Kidney (tissue), 14 donors: ENCODE results near the gene MON1A. TPM values are rescaled to one million over a fixed set of nuclear protein-coding genes. Genes with fewer than 3 reads are reported as not detected.
"Not testable (repeated sequence)": the region's sequence is repeated elsewhere in the genome, so short reads cannot be mapped to it uniquely, and the experiment has no call there.

Source experiments
- DNase-seq, 5 donors: peaks; one replicate each; pipeline ENCODE4 v3.0.0-alpha.2; 2013 to 2020
- FAIRE-seq: peaks from 2 replicates; lab custom pipeline; 2012; peaks lifted over from hg19 to GRCh38; lab: Jason Lieb, UNC
- H3K27ac ChIP-seq, 2 donors: one replicate each; pipeline ENCODE4 v1.7.0; 2013; ENCODE audit warnings: low read depth in 2 of 2, low read length in 2 of 2, inconsistent platforms in 1 of 2
- H3K27me3 ChIP-seq: one replicate; pipeline ENCODE4 v1.7.1; 2013; ENCODE audit warnings: low read length, inconsistent platforms; ENCODE audit not compliant: control insufficient read depth, insufficient read depth
- H3K36me3 ChIP-seq, 3 donors: one replicate each; pipeline versions ENCODE4 v1.7.0 to v1.7.1; 2013; ENCODE audit warnings: low read length in 3 of 3, control low read depth in 1 of 3, inconsistent platforms in 1 of 3; ENCODE audit not compliant: insufficient read depth in 3 of 3, control insufficient read depth in 2 of 3
- H3K4me1 ChIP-seq, 3 donors: one replicate each; pipeline versions ENCODE4 v1.7.0 to v1.7.1; 2013; ENCODE audit warnings: low read length in 3 of 3, inconsistent platforms in 1 of 3, low read depth in 1 of 3; ENCODE audit not compliant: control insufficient read depth in 2 of 3, insufficient read depth in 2 of 3
- H3K4me3 ChIP-seq, 3 donors: one replicate each; pipeline versions ENCODE4 v1.7.0 to v1.8.1; 2013; ENCODE audit warnings: low read length in 3 of 3, control low read depth in 1 of 3, inconsistent platforms in 1 of 3
- H3K9ac ChIP-seq, 3 donors: one replicate each; pipeline versions ENCODE4 v1.7.0 to v1.7.1; 2013; ENCODE audit warnings: low read length in 3 of 3, control low read depth in 1 of 3, inconsistent platforms in 1 of 3
- H3K9me3 ChIP-seq, 3 donors: one replicate each; pipeline versions ENCODE4 v1.7.0 to v1.7.1; 2013; ENCODE audit warnings: low read length in 3 of 3, control low read depth in 1 of 3, inconsistent platforms in 1 of 3; ENCODE audit not compliant: control insufficient read depth in 2 of 3, insufficient read depth in 1 of 3
- intact Hi-C: fragments of 100-400 bp; cut with DNase I; formaldehyde crosslinking; loops from one replicate; pipeline ENCODE4 v1.11.1; 2022
- polyA plus RNA-seq: library from polyadenylated mRNA; stranded (reverse); fragments of 350-450 nt; fragmentation: Illumina TruSeq; extraction: RNeasy Lipid Tissue Mini Kit (QIAGEN cat#74804); gene quantifications from one replicate; pipeline ENCODE4 v1.2.3, GENCODE V29; 2014; ENCODE audit warnings: low read depth, low replicate concordance; ENCODE audit not compliant: insufficient read depth
- total RNA-seq: library from RNA; stranded (reverse); fragmentation: NEBNext Ultra II Directional; extraction: Animal tissue kit (Norgen Biotek cat#: 25700); gene quantifications from one replicate; pipeline ENCODE4 v1.2.1, GENCODE V29; 2021
- TF ChIP-seq, protein P1 (sequence below): IDR thresholded peaks from 3 replicates; pipeline ENCODE4 v1.5.1; 2012; ENCODE audit warnings: mild to moderate bottlenecking, moderate library complexity, borderline replicate concordance; ENCODE audit not compliant: insufficient read depth; ENCODE audit errors: extremely low read depth
- donor health status: control.
- donor health status: control.
- donor health status: control.
- donor health status: control.
- donor health status: control.
- donor health status: DM: yes; HTN: yes; CAD: no.
- donor health status: Normal renal cell carcinoma (clear cell type).

The MON1A gene
- total and polyA plus RNA-seq, 2 donors from 2014 or later = 7.4 to 16.4 TPM

DNA sequence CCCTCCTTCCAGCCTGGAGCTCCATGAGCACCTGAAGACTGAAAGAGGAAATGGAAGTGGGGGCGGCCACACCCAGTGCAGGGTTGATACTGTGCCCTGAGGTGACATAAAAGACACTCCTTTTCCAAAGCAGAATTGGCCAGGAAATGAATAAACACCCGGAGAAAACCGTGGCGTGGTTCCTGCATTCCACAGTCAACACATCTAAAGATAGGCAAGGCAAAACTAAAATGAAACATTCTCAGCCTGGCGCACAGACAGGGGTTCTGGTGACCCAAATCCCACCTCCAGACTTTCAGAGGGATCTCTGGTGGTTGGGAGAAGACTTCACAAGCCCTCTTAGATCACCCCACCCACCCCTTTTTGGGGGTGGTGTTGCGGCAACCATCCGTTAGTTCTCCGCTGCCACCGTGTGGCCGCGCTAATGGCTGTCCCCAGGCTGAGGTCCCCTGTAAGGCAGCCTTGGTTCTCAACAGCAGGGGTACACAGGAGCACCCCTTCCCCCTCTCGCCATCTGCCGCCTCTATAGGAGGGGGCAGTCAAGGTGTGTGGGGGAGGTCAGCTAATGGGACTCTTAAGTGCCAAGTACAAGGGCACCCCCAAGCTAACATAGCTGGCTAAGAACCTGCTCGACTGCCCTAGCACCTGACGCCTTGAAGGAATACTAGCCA is 23.4 kb downstream of the MON1A start:
- Histone ChIP-seq H3K4me1 (peaks cover 0 to 13% (median 10%) of the 10 kb centered on the region in 3 donors), H3K27ac (no peak overlapping the region), H3K36me3 (peaks cover 0 to 3% (median 0%) of the 10 kb centered on the region in 3 donors), H3K9ac (no peak overlapping the region), H3K4me3 (peak overlapping the region in 2 of 3 donors; percentile 21 to 44), H3K9me3 (no peaks in the 10 kb centered on the region), H3K27me3 (no peaks in the 10 kb centered on the region)
- DNase-seq (peak in 4 of 5 donors; percentile 43 to 84 (median 55)), FAIRE-seq (no peak)
- intact Hi-C loops = no loop called here
- TF ChIP-seq, protein P1, sequence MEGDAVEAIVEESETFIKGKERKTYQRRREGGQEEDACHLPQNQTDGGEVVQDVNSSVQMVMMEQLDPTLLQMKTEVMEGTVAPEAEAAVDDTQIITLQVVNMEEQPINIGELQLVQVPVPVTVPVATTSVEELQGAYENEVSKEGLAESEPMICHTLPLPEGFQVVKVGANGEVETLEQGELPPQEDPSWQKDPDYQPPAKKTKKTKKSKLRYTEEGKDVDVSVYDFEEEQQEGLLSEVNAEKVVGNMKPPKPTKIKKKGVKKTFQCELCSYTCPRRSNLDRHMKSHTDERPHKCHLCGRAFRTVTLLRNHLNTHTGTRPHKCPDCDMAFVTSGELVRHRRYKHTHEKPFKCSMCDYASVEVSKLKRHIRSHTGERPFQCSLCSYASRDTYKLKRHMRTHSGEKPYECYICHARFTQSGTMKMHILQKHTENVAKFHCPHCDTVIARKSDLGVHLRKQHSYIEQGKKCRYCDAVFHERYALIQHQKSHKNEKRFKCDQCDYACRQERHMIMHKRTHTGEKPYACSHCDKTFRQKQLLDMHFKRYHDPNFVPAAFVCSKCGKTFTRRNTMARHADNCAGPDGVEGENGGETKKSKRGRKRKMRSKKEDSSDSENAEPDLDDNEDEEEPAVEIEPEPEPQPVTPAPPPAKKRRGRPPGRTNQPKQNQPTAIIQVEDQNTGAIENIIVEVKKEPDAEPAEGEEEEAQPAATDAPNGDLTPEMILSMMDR = peak; percentile 45

DNA sequence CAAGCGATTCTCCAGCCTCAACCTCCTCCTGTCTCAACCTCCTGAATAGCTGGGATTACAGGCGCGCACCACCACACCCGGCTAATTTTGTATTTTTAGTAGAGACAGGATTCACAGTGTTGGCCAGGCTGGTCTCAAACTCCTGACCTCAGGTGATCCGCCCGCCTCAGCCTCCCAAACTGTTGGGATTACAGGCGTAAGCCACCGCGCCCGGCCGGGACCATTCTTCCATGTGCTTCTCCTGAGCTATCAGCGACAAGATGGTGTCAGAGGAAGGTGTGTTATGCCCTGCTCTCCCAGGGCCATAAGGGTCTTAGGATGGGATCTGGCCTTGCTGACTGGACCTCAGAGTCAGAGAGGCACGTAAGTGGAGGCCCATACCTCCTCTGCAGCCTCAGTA is 25.2 kb downstream of the MON1A start:
- DNase-seq, intact Hi-C loops, H3K27me3 ChIP-seq, H3K27ac ChIP-seq, H3K9me3 ChIP-seq, H3K4me3 ChIP-seq, H3K9ac ChIP-seq, FAIRE-seq, H3K36me3 ChIP-seq: not testable (repeated sequence)
- peaks cover 0 to 13% (median 10%) of the 10 kb centered on the region in 3 donors for H3K4me1 ChIP-seq

DNA sequence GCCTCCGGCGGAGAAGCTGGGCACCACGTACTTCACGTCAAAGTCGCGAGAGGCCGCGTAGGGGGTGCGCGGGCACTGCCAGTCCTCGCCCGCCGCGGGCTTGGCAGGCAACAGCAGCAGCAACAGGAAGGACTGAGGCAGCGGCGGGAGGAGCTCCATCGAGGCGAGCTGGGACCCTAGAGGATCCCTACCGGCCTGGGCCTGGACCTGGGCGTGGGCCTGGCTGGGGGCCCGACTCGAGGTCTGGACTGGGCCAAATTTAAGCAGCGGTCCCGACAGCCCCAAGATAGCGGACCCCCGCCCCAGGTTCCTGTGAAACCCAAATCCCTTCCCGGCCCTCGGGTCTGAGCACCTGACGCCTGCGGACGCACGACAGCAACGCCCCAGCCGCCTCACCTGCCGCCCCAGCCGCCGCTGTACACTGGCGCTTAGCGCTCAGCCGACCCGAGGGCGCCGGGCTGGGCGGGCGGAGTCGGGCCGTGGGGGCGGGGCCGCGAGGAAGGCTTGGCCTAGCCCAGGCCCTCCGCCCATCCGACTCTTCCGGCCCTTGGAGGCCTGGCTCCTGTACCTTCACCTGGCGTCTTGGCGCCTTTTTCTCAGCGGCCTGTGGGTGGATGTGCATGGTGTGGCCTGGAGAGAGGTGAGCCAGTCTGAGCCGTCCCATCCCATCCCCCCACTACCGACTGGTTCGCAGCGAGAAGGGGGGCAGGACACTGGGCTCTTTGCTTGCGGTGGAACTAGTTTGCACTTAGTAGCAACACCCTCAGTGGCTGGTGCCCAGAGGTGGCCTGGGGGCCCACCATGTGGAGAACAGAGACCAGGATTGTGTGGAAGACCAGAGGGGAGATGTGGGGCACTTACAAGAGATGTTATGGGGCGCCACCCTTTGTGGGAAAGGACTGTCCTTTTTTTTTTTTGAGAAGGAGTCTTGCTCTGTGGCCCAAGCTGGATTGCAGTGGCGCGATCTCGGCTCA is 25.9 kb downstream of the MON1A start, which contains the start of gene MST1R:
Gene MST1R (minus strand): TSS at position 423 of the 974 bp plus-strand sequence. CDS start 264 bp downstream, at position 159.
- Histone ChIP-seq H3K9ac (peak within 1 kb of the TSS in 1 of 3 donors; percentile 51), H3K36me3 (no peaks in the 10 kb centered on the region), H3K4me1 (peaks cover 0 to 13% (median 10%) of the 10 kb centered on the region in 3 donors), H3K9me3 (no peaks in the 10 kb centered on the region), H3K27ac (no peak within 1 kb of the TSS), H3K4me3 (peak within 1 kb of the TSS; percentile 34 to 59 (median 48)), H3K27me3 (no peaks in the 10 kb centered on the region)
- intact Hi-C loops = no loop called here
- FAIRE-seq = no peak
- TF ChIP-seq, protein P1 = no peak
- peak; percentile 75 to 95 (median 89) for DNase-seq
